HG03354 (cell line): Measurements from ENCODE around the gene ATOH8.

Source experiments
- ATAC-seq: cut with Tn5 transposase; IDR thresholded peaks from one replicate; pipeline ENCODE4 v1.9.1; 2021; ENCODE audit warnings: mild to moderate bottlenecking; ENCODE audit not compliant: unreplicated experiment, poor library complexity, severe bottlenecking

ATOH8 gene

GRCh38 chr2:85767803-85768665, 14.2 kb downstream of the ATOH8 start:
- no peak for ATAC-seq

GRCh38 chr2:85768713-85769112, 14.9 kb downstream of the ATOH8 start:
- no peak for ATAC-seq

DNA sequence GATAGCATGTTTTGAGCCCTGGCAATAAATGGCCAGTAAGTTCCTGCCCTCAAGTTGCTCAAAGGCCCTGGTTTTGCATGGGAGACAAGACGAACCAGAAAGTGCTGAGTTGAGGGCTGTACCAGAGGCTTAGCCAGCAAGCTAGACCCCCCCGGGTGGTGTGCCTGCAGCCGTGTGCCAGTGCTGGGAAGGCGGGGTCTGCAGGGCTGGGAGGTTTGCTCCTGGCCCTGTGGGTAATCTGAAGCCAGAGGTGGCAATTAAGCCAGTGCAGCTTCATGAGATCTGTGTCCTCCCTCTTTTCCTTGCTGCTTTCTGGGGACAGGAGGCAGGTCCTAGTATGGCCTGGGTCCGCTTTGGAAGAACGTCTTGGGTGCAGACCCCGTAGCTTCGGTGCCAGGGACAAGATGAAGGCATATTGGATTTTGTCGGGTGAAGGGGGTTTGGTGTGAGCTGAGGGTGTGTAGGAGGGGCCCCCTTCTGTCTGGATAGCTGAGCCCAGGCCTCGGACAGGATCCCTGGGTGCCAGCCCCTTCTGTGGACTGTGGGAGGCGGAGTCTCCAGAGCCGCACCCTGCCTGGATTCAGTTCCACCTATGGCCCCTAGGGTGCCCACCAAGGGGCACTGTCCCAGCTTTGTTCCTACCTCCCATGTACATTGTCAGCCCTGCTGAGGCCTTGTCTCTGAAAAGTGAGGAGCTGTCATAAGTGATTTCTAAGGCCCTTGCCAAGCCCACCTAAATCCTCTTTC, 15.6 kb downstream of the ATOH8 start:
- no peak for ATAC-seq

- ATAC-seq: no peak
Measured at GRCh38 chr2:85769983-85770362, 16.2 kb downstream of the ATOH8 start.

- no peak for ATAC-seq
Measured at GRCh38 chr2:85770369-85770768, 16.6 kb downstream of the ATOH8 start.

GRCh38 chr2:85770786-85771409, 17.1 kb downstream of the ATOH8 start:
- ATAC-seq: no peak

DNA sequence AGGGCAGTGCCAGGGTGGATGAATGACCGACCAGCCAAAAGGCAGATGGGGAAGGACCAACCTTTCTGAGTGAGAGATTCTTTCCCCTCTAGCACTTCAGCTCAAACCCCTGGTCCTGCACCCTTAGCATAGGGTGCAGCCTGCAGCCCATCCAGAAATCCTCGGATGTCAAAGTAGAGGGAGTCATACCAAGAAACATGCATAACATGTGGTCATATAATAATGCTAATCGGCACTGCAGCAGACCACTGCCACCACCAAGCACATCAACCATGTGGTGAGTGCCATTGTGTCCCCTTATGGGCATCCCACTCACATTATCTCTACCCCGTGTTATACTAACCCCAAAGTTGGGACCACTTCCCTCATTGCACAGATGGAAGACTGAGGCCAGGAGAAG, 17.7 kb downstream of the ATOH8 start:
- ATAC-seq: no peak

DNA sequence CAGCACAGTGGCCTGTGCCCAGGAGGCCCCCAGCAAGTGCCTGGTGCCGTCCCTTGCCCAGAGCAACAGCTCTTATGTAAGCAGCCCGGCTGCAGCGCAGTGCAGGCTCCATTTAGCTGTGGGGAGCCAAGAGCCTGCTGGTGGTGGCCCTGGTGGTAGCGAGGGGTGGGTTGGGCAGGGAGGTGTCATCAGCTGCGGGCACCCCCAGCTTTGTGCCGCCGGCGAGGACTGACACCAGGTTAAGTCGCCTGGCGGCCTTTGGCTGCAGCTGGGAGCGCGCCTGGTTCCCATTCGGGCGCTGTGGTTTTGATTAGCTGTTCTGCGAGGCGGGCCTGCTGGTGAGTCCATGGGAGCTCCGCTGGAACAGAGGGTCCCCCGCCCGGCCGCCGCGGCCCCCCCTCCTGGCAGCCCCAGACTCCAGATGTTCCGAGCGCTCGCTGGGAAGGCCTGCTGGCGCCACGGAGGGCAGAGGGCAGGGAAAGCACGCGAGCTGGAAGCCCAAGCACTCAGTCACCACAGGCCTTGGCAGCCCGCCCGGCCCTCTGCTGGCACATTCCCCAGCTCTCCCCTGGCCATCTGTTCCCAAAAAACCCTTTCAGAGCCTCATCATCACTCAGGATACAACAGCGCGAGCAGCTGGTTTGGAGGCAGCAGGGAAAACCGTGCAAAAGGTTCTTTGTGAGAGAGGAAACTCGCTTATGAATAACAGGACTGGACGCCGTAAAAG, 18.4 kb downstream of the ATOH8 start:
- ATAC-seq: no peak

DNA sequence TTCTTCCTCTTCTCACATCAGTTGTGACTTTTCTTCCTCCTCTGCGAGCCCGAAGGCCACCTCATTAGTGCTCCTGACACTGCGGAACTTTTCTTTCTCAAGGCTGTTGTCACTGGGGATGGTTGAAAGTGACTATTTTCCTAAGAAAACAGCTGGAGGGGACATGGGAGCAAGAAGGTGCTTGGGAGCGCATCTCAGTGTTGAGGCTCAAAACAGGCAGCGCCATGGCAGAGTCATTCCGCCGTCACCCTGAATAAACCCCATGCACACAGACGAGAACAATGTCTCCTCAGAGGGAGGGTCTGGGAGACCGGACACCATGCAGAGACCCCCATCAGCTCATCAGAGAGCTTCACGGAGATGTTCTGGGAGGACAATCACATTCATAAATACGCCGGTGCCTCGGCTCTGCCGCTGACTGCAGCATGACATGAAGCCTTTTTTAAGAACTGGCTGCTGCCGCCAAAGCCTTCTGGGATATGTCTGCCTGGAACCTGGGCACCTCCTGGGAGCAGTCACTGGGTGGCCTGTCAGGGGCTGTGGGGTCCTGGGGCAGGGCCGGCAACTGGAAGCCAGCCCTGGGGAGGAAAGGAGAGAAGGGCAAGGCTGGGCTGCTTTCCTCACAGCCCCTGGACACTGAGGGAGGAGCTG, 19.2 kb downstream of the ATOH8 start:
- ATAC-seq: no peak

DNA sequence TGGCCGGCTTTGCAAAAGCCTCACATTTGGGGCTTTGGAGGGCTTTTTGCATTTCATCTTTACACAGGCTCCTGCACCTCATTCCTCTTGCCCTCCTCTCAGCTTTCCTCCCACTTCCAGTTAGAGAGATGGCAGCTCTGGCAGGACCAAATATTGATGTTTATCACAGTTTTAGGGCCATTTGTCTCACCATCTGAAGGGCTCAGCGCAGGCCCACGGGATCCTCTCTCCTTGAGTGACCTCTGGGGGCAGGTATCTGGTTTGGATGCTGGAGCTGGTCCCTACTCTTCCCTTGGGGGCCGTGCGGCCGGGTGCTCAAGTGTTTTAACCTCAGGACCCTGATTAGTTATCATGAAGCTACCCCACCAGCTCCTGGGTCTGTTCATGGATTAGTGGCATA, 19.9 kb downstream of the ATOH8 start:
- ATAC-seq: no peak

DNA sequence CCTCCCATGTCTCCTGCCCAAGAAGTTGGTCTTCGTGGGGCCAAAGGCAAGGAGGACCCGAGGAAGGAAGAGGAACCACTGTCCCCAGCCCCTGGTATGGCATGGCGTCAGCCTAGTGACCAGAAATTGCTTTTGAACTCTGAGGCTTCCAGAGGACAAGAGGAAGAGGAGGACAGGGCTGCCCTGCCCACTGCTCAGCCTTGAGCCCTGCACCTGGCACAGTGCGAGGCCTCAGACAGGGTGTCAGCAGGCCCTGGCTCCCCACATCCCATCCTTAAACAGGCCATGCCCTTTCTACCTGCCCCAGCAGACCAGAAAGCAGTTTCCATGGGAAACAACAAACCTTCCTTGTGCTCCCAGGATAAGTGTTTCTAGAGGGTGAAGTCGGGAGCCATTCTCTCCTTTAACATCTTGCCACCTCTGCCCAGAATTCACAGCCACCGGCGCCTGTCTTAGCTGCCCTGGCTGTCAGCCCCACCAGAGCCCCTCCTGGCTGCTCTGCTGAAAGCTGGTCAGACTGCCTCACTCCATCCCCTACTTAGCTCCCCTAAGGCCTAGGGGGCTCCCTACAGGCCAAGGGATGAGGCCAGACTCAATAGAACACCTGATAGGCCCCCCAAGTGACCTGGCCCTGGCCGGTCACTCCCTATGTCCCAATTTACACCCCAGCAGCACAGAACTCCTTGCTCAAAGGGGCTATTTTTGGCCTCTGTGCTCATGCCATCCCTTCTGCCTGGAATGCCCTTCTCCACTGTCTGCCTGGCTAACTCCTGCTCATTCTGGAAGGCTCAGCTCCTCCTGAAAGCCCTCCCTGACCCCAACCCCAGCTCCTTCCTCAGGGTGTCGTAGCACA, 20.6 kb downstream of the ATOH8 start:
- ATAC-seq: no peak

DNA sequence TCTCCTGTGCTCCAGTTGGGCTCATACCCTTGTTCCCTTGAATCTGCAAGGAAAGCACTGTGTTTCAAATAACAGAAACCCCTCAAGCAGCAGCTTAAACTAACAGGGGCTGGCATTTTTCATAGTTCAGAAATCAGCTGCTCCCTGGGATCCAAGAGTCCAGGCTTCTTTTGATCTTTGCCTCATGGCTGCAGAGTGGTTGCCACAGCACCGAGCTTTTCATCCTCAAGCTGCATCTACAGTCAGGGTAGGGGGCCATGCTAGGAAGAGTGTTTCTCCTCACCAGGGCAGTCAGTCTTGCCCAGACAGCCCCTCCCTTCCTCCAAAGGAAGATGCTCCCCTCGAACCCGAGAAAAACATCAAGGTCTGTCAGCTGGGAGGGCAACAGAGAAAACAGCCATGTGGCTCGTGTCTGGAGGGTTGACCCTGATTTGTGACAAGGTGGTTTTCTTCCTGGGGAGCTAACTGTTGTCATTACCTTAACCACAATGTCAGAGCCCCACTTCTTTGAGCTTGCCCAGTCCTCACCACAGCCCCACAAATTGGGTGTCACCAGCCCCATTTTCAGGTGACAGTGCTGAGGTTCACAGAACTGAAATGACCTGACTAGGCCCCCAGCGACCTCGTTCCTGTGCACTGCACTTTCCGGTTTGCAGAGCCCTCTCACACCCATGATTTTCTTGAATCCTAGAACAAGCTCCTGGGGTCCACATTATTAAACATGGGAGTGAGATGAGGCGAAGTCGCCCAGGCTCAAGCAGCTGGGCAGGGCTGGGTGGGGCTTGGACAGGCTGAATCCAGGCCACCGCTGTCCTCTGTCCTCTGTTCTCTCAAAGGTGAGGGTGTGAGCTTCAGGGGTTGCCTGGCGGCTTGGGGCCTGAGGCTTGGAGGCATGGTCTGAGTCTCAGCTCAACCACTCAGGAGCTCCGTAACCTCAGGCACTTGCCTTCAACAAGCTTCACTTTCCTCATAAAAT, 21.9 kb downstream of the ATOH8 start:
- no peak for ATAC-seq

DNA sequence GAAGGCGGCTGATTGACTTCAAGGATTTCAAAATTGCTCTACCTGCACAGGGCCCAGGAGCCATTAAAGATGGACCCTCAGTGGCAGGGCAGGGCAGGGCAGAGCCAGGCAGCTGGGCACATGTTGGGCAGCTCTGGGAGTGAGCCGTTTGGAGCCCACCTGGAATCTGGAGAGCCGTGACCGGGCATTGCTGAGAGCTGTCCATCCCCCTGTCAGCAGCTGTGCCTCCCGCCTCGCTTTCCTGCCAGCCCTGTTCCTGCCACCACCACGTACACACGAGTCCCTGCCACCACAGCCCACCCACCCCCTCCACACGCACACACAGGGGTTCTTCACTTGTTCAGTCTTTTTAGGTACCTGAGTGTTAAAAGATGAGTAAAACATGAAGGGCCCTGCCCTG, 22.9 kb downstream of the ATOH8 start:
- ATAC-seq: no peak

DNA sequence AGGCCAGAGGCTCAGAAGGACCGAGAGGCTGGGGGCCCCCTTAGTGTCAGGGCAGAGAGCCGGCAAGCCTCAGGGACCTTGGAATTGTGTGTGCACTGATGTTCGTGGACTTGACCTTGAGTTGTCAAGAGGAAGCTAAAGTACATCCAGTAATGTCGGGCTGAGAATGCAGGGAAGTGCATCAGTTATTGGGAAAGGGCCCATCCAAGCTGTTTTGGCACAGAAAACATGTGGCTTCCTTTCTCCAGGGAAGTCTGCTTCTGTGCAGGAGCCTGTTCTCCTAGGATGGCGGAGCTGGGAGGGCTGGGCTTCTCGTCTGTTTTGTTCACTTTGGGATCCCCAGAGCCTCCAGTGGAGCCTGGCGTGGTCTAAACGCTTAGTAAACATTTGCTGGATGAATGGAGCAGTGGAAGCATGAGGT, 23.7 kb downstream of the ATOH8 start:
- ATAC-seq: no peak

DNA sequence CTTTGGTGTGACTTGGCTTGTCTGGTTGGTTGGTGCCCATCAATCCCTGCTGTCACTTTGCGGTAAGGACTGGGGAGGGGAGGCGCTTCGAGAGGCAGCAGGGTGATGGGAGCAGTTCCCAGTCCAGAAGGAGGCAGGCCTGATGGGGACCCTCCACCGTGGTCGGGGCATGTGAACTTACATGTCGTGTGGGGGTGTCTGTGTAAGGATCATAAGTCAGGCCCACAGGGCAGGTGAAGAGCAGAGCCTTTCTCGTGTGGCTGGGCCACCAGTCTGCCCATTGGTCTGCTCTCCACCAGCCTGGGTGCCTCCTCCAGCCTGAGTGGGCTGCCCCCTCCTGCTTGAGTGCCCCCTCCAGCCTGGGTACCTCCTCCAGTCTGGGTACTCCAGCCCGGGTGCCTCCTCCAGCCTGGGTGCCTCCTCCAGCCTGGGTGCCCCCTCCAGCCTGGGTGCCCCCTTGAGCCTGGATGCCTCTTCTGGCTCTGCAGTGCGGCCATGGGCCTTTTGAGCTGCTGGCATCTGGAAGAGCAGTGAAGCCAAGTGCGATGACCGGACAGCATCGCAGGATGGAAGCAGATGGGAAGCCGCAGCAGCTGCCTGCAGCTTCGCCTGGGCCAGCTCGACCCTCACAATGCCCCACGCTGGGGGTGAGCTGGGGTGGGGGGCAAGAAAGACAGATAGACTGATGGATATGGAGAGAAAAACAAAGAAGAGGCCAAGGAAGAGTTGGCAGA, 25.0 kb downstream of the ATOH8 start:
- no peak for ATAC-seq

DNA sequence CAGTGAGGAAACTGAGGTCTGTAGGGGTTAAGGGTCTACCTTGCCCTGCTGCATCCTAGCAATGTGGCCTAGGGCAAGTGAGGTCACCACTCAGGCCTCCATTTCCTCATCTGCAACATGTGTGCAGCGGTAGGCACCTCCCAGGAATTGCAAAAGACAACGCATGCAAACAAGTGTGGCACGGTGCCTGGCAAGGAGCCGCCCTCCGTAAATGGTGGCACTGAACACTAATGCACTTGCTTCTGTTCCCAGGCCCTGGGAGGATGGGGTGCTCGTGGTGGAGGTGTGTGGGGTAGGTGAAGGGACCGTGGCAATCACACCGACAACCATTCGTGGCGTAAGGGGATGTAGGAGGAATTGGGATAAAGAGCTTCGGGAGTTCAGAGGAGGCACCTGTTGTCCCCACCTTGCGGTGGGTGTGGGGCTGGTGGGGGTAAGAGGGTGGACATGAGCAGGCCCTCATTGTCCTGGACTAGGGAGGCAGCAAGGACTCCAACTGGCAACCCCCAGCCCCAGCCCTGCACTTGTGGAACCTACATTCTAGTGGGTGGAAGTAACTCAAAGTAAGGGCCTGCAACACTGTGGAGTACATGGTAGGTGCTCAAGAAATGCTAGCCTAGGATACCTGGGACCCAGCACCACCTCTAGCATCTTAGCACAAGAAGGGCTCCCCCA, 26.0 kb downstream of the ATOH8 start:
- no peak for ATAC-seq
